AG09309 (cell line): Measurements from ENCODE around the gene PLD5.
"Not testable (repeated sequence)": the region's sequence is repeated elsewhere in the genome, so short reads cannot be mapped to it uniquely, and the experiment has no call there.

Experiments used
- DNase-seq: peaks from one replicate; pipeline ENCODE4 v3.0.0-alpha.2; 2010; ENCODE audit warnings: low read depth
- H3K4me3 ChIP-seq: 2 replicates; pipeline ENCODE4 v1.5.1; 2011; ENCODE audit warnings: mild to moderate bottlenecking, low read depth, low read length, moderate library complexity; ENCODE audit not compliant: control insufficient read depth
- TF ChIP-seq, protein P1 (sequence below): IDR thresholded peaks from 2 replicates; pipeline ENCODE4 v1.5.1; 2011; ENCODE audit warnings: mild to moderate bottlenecking, low read depth, low read length, inconsistent platforms; ENCODE audit not compliant: insufficient read depth, control insufficient read depth; ENCODE audit errors: missing control alignments

Gene PLD5

DNA sequence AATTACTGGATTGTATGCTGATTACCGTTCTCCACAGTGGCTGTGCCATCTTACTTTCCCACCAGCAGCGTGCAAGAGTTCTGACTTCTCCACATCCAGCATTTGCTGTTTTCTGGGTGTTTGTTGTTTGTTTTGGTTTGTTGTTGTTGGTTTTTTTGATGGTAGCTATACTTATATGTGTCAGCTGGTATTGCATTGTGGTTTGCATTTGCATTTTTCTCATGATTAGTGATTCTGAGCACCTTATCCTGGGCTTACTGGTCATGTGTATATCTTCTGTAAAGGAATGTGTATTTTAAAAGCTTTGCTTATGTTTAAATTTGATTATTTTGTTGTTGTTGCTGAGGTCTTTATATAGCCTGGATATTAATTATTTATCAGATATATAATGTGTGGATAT is 458.7 kb downstream of the PLD5 start:
- DNase-seq: no peak
- no peak overlapping the region for H3K4me3 ChIP-seq
- TF ChIP-seq, protein P1, sequence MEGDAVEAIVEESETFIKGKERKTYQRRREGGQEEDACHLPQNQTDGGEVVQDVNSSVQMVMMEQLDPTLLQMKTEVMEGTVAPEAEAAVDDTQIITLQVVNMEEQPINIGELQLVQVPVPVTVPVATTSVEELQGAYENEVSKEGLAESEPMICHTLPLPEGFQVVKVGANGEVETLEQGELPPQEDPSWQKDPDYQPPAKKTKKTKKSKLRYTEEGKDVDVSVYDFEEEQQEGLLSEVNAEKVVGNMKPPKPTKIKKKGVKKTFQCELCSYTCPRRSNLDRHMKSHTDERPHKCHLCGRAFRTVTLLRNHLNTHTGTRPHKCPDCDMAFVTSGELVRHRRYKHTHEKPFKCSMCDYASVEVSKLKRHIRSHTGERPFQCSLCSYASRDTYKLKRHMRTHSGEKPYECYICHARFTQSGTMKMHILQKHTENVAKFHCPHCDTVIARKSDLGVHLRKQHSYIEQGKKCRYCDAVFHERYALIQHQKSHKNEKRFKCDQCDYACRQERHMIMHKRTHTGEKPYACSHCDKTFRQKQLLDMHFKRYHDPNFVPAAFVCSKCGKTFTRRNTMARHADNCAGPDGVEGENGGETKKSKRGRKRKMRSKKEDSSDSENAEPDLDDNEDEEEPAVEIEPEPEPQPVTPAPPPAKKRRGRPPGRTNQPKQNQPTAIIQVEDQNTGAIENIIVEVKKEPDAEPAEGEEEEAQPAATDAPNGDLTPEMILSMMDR: no peak

DNA sequence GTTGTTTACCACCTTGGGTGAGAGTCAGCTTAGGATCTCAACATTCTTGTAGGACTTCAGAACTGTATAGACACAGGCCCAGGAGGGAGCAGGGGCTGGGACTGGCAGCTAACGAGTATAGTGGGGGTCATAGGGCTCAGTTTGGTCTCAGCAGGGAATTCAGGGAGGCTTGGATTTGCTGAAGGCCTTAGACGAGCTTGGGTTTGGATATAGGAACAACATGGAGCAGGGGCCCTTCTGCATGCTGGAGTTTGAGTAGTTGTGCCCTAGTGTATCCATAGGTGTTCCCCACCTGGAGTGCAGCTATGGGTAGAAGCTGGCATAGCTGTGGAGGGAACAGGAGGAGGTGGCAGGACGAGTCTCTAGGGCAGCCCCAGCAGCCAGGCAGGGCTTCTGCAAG is 462.2 kb downstream of the PLD5 start:
- H3K4me3 ChIP-seq: no peak overlapping the region
- TF ChIP-seq, protein P1: no peak
- DNase-seq: no peak

DNA sequence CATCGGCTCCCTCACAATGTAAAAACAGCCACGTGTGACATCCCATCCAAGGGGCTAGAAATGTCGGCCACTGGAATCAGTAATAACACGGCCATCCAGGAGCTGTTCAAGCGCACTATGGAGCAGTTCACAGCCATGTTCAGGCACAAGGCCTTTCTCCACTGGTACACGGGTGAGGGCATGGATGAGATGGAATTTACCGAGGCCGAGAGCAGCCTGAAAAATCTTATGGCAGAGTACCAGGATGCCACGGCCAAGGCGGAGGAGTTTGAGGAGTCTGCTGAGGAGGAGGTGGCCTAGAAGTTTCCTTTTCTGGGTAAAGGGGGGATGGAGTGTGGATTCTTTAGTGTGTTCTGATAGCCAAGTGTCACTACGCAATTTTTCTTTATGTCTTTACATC is 464.5 kb downstream of the PLD5 start:
- TF ChIP-seq, protein P1: no peak
- no peak overlapping the region for H3K4me3 ChIP-seq
- DNase-seq: no peak

DNA sequence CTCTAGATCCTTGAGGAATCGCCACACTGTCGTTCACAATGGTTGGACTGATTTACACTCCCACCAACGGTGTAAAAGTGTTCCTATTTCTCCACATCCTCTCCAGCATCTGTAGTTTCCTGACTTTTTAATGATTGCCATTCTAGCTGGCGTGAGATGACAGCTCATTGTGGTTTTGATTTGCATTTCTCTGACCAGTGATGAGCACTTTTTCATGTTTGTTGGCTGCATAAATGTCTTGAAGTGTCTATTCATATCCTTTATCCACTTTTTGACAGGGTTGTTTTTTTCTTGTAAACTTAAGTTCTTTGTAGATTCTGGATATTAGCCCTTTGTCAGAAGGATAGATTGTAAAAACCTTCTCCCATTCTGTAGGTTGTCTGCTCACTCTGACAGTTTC is 465.9 kb downstream of the PLD5 start:
- not testable (repeated sequence) for DNase-seq, H3K4me3 ChIP-seq

DNA sequence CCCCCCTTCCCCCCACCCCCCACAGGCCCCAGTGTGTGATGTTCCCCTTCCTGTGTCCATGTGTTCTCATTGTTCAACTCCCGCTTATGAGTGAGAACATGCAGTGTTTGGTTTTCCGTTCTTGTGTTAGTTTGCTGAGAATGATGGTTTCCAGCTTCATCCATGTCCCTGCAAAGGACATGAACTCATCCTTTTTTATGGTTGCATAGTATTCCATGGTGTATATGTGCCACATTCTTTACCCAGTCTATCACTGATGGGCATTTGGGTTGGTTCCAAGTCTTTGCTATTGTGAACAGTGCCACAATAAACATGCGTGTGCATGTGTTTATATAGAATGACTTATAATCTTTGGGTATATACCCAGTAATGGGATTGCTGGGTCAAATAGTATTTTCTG is 466.3 kb downstream of the PLD5 start:
- not testable (repeated sequence) for DNase-seq, H3K4me3 ChIP-seq

DNA sequence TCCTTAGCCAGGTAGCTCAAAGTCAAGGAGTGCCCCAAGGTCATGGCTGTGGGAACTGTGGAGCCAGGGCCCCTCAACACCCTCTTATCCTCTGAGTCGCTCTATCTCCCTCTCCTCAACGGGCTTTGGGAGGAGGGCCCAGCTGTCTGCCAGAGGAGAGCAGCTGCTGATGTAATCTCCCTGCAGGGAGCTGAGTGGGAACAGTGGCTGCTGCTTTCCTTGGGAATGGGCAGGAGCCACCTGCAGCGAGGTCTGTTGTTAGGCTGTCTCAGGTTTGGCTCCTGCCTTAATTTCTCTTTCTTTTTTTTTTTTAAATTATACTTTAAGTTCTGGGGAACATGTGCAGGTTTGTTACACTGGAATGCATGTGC is 466.8 kb downstream of the PLD5 start:
- TF ChIP-seq, protein P1: no peak

DNA sequence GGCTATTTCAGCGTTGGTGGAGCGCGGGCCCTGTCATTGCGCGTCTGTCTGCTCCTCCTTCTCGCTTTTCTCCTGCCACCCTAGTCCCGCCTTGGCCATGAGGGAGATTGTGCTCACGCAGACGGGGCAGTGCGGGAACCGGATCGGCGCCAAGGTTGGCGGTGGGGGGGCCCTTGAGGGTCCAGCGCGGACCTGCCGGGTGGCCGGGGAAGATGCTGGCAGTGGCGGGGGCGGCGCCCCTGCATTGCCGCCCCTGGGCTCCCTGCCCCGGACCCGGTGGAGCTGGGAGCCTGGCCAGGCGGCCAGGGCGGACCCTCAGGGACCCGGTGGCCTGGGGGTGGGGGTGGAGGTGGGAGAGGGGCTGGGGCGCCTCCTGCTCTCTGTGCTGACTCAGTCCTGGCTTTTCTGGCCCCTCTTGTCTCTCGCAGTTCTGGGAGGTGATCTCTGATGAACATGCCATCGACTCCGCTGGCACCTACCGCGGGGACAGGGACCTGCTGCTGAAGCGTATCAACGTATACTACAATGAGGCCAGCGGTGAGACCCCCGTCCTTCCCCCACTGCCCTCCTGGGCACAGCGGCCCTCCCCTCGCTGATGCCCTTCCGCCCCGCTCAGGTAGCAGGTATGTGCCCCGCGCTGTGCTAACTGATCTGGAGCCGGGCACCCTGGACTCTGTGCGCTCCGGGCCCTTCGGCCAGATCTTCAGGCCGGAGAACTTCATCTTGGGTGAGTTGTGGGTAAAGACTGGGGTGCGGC is 467.3 kb downstream of the PLD5 start:
- no peak for DNase-seq
- TF ChIP-seq, protein P1: no peak
- H3K4me3 ChIP-seq: no peak overlapping the region

More for the DNA sequence above, 466.8 kb downstream of the PLD5 start:
- no peak overlapping the region for H3K4me3 ChIP-seq
- no peak for DNase-seq
